Measurements from ENCODE around the gene ANKH.

The ANKH gene

DNA sequence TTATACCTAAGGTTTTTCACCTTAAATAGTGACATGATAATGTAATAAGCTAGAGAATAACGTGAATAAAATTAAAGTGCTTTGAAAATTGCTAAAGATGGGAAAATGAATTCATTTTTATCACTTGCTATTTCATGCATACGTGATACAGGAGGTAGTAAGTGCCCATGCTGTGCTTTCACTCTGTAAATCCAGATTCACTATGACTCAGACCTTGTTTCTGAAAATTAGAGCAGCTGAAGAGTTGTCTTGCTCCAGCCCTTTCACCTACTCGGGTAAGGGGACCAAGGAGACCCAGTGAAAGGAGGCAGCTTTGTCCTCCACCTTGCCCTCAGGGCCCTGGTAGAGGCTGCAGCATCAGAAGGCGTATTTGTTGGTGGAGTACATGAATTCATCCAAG, 87.9 kb downstream of the ANKH start:
- Histone ChIP-seq H3K27me3 (ENCODE audit: control insufficient read depth, low read length) (no peaks in the 10 kb centered on the region), H3K79me2 (ENCODE audit: control insufficient read depth, low read length) (peaks cover 19% of the 10 kb centered on the region), H3K27ac (ENCODE audit: low read depth, low read length) (no peak overlapping the region), H3K9me2 (replicated peaks; ENCODE audit: control insufficient read depth, low read length) (no peaks in the 10 kb centered on the region), H3K4me2 (ENCODE audit: low read length) (no peak overlapping the region), H3F3A (ENCODE audit: control insufficient read depth, insufficient read depth) (no peaks in the 10 kb centered on the region), H3K9me3 (ENCODE audit: control insufficient read depth, insufficient read depth, low read length) (no peaks in the 10 kb centered on the region), H3K4me1 (ENCODE audit: control insufficient read depth, low read length) (peaks cover 21% of the 10 kb centered on the region), H4K20me1 (ENCODE audit: control insufficient read depth, insufficient read depth, low read depth, low read length) (no peaks in the 10 kb centered on the region), H3K36me3 (ENCODE audit: control insufficient read depth, low read length) (peaks cover 3% of the 10 kb centered on the region), H3K4me3 (ENCODE audit: low read length) (no peak overlapping the region)
- TF ChIP-seq EZH2phosphoT487 (IDR thresholded peaks at IDR 0.05; ENCODE audit: borderline replicate concordance, low read length): no peak
- TF ChIP-seq, protein P1, sequence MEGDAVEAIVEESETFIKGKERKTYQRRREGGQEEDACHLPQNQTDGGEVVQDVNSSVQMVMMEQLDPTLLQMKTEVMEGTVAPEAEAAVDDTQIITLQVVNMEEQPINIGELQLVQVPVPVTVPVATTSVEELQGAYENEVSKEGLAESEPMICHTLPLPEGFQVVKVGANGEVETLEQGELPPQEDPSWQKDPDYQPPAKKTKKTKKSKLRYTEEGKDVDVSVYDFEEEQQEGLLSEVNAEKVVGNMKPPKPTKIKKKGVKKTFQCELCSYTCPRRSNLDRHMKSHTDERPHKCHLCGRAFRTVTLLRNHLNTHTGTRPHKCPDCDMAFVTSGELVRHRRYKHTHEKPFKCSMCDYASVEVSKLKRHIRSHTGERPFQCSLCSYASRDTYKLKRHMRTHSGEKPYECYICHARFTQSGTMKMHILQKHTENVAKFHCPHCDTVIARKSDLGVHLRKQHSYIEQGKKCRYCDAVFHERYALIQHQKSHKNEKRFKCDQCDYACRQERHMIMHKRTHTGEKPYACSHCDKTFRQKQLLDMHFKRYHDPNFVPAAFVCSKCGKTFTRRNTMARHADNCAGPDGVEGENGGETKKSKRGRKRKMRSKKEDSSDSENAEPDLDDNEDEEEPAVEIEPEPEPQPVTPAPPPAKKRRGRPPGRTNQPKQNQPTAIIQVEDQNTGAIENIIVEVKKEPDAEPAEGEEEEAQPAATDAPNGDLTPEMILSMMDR (IDR thresholded peaks at IDR 0.05; ENCODE audit: low read depth, low read length, poor library complexity, severe bottlenecking): no peak

DNA sequence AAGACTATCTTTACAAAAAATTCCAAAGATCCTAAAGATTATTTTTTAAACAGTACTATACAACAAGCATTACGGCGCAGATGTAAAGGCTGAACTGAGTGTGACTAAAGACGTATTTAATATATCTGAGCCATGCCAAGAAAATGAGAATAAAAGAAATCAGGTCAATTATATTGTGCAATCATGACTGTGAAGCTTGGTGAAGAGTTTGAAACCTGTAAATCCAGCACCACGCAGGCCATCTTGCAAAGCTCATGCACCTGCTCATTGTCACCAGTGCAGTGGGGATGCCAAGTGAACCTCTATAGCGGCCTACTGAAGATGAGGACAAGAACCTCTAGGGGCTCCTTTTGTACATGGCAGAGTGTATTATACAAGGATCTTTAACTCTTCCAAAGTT, 89.0 kb downstream of the ANKH start:
- H3K4me2 ChIP-seq (ENCODE audit: low read length): no peak overlapping the region
- peaks cover 19% of the 10 kb centered on the region for H3K79me2 ChIP-seq (ENCODE audit: control insufficient read depth, low read length)
- TF ChIP-seq EZH2phosphoT487 (IDR thresholded peaks at IDR 0.05; ENCODE audit: borderline replicate concordance, low read length): no peak
- TF ChIP-seq, protein P1 (IDR thresholded peaks at IDR 0.05; ENCODE audit: low read depth, low read length, poor library complexity, severe bottlenecking): no peak
- peaks cover 3% of the 10 kb centered on the region for H3K36me3 ChIP-seq (ENCODE audit: control insufficient read depth, low read length)
- no peak overlapping the region for H3K27ac ChIP-seq (ENCODE audit: low read depth, low read length)
- H3K4me1 ChIP-seq (ENCODE audit: control insufficient read depth, low read length): peaks cover 11% of the 10 kb centered on the region
- no peaks in the 10 kb centered on the region for H3K27me3 ChIP-seq (ENCODE audit: control insufficient read depth, low read length)
- H3F3A ChIP-seq (ENCODE audit: control insufficient read depth, insufficient read depth): no peaks in the 10 kb centered on the region
- H3K9me3 ChIP-seq (ENCODE audit: control insufficient read depth, insufficient read depth, low read length): no peaks in the 10 kb centered on the region
- no peaks in the 10 kb centered on the region for H4K20me1 ChIP-seq (ENCODE audit: control insufficient read depth, insufficient read depth, low read depth, low read length)
- H3K9me2 ChIP-seq (replicated peaks; ENCODE audit: control insufficient read depth, low read length): no peaks in the 10 kb centered on the region
- H3K4me3 ChIP-seq (ENCODE audit: low read length): no peak overlapping the region

DNA sequence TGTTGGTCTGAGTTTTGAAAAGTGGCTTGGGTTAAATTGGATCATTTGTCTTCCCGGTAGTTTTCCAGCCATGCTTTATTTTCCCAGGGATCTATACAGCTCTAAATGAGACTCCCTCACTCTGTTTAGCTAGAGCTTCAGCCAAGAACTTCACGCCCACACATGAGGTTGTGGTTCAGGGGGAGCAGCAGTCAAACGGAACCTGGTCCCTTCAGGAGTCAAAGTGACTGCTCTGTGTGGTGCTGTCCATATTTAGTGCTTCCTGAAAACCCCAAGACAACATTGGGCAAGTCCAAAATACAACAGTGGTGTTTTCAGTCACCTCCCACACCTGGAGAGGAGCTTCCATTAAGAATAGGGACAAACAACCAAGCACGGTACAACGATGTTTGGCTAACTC, 90.5 kb downstream of the ANKH start:
- Histone ChIP-seq H3K36me3 (ENCODE audit: control insufficient read depth, low read length) (peaks cover 3% of the 10 kb centered on the region), H3K4me3 (ENCODE audit: low read length) (no peak overlapping the region), H3K79me2 (ENCODE audit: control insufficient read depth, low read length) (peaks cover 19% of the 10 kb centered on the region), H3K27ac (ENCODE audit: low read depth, low read length) (no peak overlapping the region), H3F3A (ENCODE audit: control insufficient read depth, insufficient read depth) (no peaks in the 10 kb centered on the region), H3K9me3 (ENCODE audit: control insufficient read depth, insufficient read depth, low read length) (no peaks in the 10 kb centered on the region), H3K27me3 (ENCODE audit: control insufficient read depth, low read length) (no peaks in the 10 kb centered on the region), H3K4me2 (ENCODE audit: low read length) (no peak overlapping the region), H3K4me1 (ENCODE audit: control insufficient read depth, low read length) (peaks cover 2% of the 10 kb centered on the region), H3K9me2 (replicated peaks; ENCODE audit: control insufficient read depth, low read length) (no peaks in the 10 kb centered on the region), H4K20me1 (ENCODE audit: control insufficient read depth, insufficient read depth, low read depth, low read length) (no peaks in the 10 kb centered on the region)
- no peak for TF ChIP-seq EZH2phosphoT487 (IDR thresholded peaks at IDR 0.05; ENCODE audit: borderline replicate concordance, low read length)
- TF ChIP-seq, protein P1 (IDR thresholded peaks at IDR 0.05; ENCODE audit: low read depth, low read length, poor library complexity, severe bottlenecking): no peak

DNA sequence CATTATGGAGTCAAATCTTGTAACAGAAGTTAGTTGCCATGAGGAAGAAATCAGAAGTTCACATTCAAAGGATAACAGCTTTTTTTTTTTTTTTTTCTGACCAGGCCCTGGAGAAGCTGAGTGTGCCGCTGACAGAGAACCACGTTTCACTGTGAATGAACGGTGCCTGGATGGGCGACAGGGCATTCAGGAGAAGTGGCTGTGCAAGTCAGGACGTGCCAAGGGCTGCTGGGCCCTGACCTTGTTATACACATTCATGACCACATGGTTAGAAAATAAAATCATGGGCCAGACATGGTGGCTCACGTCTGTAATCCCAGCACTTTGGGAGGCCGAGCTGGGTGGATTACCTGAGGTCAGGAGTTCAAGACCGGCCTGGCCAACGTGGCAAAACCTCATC, 91.6 kb downstream of the ANKH start:
- Histone ChIP-seq H3K4me1 (ENCODE audit: control insufficient read depth, low read length) (no peaks in the 10 kb centered on the region), H3K27ac (ENCODE audit: low read depth, low read length) (no peak overlapping the region)
- TF ChIP-seq, protein P1 (IDR thresholded peaks at IDR 0.05; ENCODE audit: low read depth, low read length, poor library complexity, severe bottlenecking): no peak
- no peak for TF ChIP-seq EZH2phosphoT487 (IDR thresholded peaks at IDR 0.05; ENCODE audit: borderline replicate concordance, low read length)

More for the DNA sequence above, 91.6 kb downstream of the ANKH start:
- H3F3A ChIP-seq (ENCODE audit: control insufficient read depth, insufficient read depth): no peaks in the 10 kb centered on the region
- H3K4me2 ChIP-seq (ENCODE audit: low read length): no peak overlapping the region
- peaks cover 18% of the 10 kb centered on the region for H3K79me2 ChIP-seq (ENCODE audit: control insufficient read depth, low read length)
- no peaks in the 10 kb centered on the region for H3K27me3 ChIP-seq (ENCODE audit: control insufficient read depth, low read length)
- H3K9me3 ChIP-seq (ENCODE audit: control insufficient read depth, insufficient read depth, low read length): no peaks in the 10 kb centered on the region
- no peaks in the 10 kb centered on the region for H4K20me1 ChIP-seq (ENCODE audit: control insufficient read depth, insufficient read depth, low read depth, low read length)
- H3K4me3 ChIP-seq (ENCODE audit: low read length): no peak overlapping the region
- no peaks in the 10 kb centered on the region for H3K9me2 ChIP-seq (replicated peaks; ENCODE audit: control insufficient read depth, low read length)
- H3K36me3 ChIP-seq (ENCODE audit: control insufficient read depth, low read length): peaks cover 2% of the 10 kb centered on the region; the same call in 1 of the 2 replicates

All from DOHH2 (cell line).